ENCODE results near the gene ZPR1.

GRCh38 chr11:116833491-116833815, 45.6 kb upstream of the ZPR1 start:
- TF ChIP-seq CTCF (IDR thresholded peaks at IDR 0.05) (no peak), POLR2A (IDR thresholded peaks at IDR 0.05) (no peak)
